HG02943 (cell line): Measurements from ENCODE around the gene CD200.

Source experiments
- ATAC-seq: cut with Tn5 transposase; IDR thresholded peaks from one replicate; pipeline ENCODE4 v1.9.1; 2021; ENCODE audit warnings: mild to moderate bottlenecking, low read depth, moderate library complexity; ENCODE audit not compliant: unreplicated experiment

The CD200 gene

DNA sequence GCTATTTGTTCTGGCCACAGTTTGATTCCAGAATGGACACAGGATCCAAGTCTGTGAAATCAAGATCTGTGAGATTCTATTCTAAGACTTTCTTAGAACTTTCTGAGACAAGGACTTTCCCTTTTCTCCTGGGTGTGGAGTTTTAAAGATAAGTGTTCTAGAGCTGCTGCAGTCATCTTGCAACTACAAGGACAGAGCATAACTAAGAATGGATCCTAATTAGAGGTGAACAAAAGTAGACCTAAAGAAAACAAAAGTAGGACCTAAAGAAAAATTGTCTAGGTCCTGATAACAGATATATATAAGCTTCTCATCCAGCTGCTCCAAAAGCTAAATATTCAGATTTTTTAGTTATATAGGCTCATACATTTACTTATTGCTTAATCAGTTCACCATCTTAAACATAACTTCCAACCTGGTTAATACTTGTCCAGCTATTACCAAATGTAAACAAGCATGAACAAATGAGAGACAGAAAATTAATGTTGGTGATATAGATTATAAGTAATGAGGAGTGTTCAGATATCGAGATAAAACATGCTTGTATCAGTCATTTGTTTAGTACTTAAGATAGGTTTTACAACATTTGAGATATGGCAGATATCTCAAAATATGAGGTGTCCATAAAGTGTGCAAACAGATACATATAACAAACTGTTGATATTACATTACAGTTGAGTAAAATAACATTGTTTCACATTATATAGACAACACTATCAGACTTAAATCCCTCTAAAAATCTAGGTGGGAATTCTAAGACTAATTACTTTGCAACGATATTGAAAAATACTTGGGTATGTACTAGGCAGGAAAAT, 75.1 kb downstream of the CD200 start:
- ATAC-seq: no peak

DNA sequence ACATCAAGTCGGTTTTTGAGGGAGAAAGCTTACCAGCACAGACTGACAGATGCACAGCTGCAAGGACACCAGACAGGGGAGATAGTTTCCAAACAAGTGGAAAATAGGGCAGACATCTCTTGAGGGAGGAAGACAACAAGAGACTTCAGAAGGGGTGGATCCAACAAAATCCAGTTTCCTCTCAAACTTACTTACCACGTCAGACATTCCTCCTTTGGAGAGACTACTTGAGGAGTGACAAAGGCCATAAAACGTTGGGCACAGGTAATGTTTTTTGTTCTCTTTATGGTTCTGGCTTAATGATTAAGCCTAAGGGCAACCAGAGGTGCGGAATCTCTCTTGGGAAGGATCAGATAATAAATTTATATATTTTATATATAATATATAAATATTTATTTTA, 76.1 kb downstream of the CD200 start:
- no peak for ATAC-seq

DNA sequence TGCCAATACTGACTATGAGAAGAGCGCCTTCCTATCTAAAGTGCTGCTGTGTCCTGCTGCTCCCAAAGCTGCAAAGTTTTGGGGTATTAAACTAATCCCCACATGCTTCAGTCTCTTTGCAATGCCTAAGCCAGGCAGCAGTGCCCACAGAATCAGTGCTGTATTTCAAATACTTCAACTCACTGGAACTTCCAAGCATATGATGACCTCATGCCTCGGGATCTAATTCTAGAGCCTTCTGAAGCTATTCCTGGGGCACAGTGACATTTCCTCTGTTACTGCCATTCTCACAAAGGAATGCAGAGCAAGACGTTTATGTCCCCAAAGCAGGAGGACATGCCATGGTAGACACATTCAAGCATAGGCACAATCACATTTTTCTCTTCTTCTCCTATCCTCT, 78.5 kb downstream of the CD200 start:
- no peak for ATAC-seq
